Osteoblast (primary cell): ENCODE data around the gene ASTN2. TPM values are rescaled to one million over a fixed set of nuclear protein-coding genes. Genes with fewer than 3 reads are reported as not detected.
"Not testable (repeated sequence)": the region's sequence is repeated elsewhere in the genome, so short reads cannot be mapped to it uniquely, and the experiment has no call there.

ENCODE experiments used
- DNase-seq: peaks from one replicate; pipeline ENCODE4 v3.0.0; 2011; ENCODE audit warnings: low spot score, mixed read lengths; ENCODE audit not compliant: insufficient read length; ENCODE audit errors: missing footprints
- H2AFZ ChIP-seq: 2 replicates; pipeline ENCODE4 v1.6.0; 2011; ENCODE audit warnings: mild to moderate bottlenecking, low read length
- H3K27ac ChIP-seq: 2 replicates; pipeline ENCODE4 v1.5.1; 2011; ENCODE audit warnings: mild to moderate bottlenecking, low read depth, low read length, moderate library complexity
- H3K27me3 ChIP-seq: 2 replicates; pipeline ENCODE4 v1.6.0; 2012; ENCODE audit warnings: mild to moderate bottlenecking, control low read depth, inconsistent platforms, low read length, moderate library complexity; ENCODE audit not compliant: insufficient read depth
- H3K36me3 ChIP-seq: 2 replicates; pipeline ENCODE4 v1.5.1; 2011; ENCODE audit warnings: mild to moderate bottlenecking, low read length, control low read depth, moderate library complexity; ENCODE audit not compliant: insufficient read depth
- H3K4me1 ChIP-seq: 2 replicates; pipeline ENCODE4 v1.5.1; 2011; ENCODE audit warnings: mild to moderate bottlenecking, low read length, control low read depth, moderate library complexity; ENCODE audit not compliant: insufficient read depth
- H3K4me2 ChIP-seq: 2 replicates; pipeline ENCODE4 v1.6.0; 2011; ENCODE audit warnings: mild to moderate bottlenecking, low read length; ENCODE audit not compliant: insufficient read depth
- H3K4me3 ChIP-seq: fragments of 200-600 bp; sonication (generic); 3 replicates; pipeline ENCODE4 v1.5.1; 2012; ENCODE audit warnings: mild to moderate bottlenecking, low read length, inconsistent platforms; ENCODE audit not compliant: insufficient read depth
- H3K79me2 ChIP-seq: 2 replicates; pipeline ENCODE4 v1.6.0; 2012; ENCODE audit warnings: mild to moderate bottlenecking, low read length, control low read depth, inconsistent platforms; ENCODE audit not compliant: insufficient read depth
- H3K9me3 ChIP-seq: 2 replicates; pipeline ENCODE4 v1.5.1; 2011; ENCODE audit warnings: low read depth, low read length, control low read depth
- H4K20me1 ChIP-seq: 2 replicates; pipeline ENCODE4 v1.6.0; 2012; ENCODE audit warnings: mild to moderate bottlenecking, low read length, control low read depth; ENCODE audit not compliant: insufficient read depth
- CTCF ChIP-seq: IDR thresholded peaks from 2 replicates; pipeline ENCODE4 v1.5.1; 2011; ENCODE audit warnings: mild to moderate bottlenecking, low read depth, low read length, moderate library complexity; ENCODE audit errors: extremely low read depth
- total RNA-seq: library from RNA; depleted of rRNA; stranded (reverse); fragments of >200 nt; gene quantifications from 2 replicates; pipeline ENCODE4 v1.2.3, GENCODE V29; 2012

The ASTN2 gene
- total RNA-seq, 1 donor: 4.7 TPM

GRCh38 chr9:116844621-116845020 lies 570.2 kb downstream of the ASTN2 start:
- Histone ChIP-seq H3K27me3 (no peaks in the 10 kb centered on the region), H4K20me1 (no peaks in the 10 kb centered on the region), H3K36me3 (no peaks in the 10 kb centered on the region), H3K79me2 (no peaks in the 10 kb centered on the region), H3K4me2 (no peak overlapping the region), H3K9me3 (no peaks in the 10 kb centered on the region), H3K4me3 (no peak overlapping the region), H2AFZ (no peak overlapping the region), H3K4me1 (no peaks in the 10 kb centered on the region), H3K27ac (no peak overlapping the region)
- DNase-seq: no peak
- TF ChIP-seq CTCF: no peak

- Histone ChIP-seq H2AFZ (no peak overlapping the region), H3K36me3 (no peaks in the 10 kb centered on the region), H3K27ac (no peak overlapping the region), H3K27me3 (no peaks in the 10 kb centered on the region), H4K20me1 (no peaks in the 10 kb centered on the region), H3K79me2 (no peaks in the 10 kb centered on the region), H3K4me2 (no peak overlapping the region), H3K9me3 (no peaks in the 10 kb centered on the region), H3K4me3 (no peak overlapping the region), H3K4me1 (no peaks in the 10 kb centered on the region)
- TF ChIP-seq CTCF: no peak
- DNase-seq: no peak
Observed at GRCh38 chr9:116843863-116844620, 570.8 kb downstream of the ASTN2 start.

GRCh38 chr9:116842658-116843057 lies 572.2 kb downstream of the ASTN2 start:
- Histone ChIP-seq H2AFZ (no peak overlapping the region), H3K27ac (no peak overlapping the region), H3K36me3 (no peaks in the 10 kb centered on the region), H3K27me3 (no peaks in the 10 kb centered on the region), H3K79me2 (no peaks in the 10 kb centered on the region), H3K4me3 (no peak overlapping the region), H3K4me2 (no peak overlapping the region), H4K20me1 (no peaks in the 10 kb centered on the region), H3K9me3 (no peaks in the 10 kb centered on the region), H3K4me1 (no peaks in the 10 kb centered on the region)
- TF ChIP-seq CTCF: no peak
- DNase-seq: no peak

GRCh38 chr9:116838468-116838867 lies 576.4 kb downstream of the ASTN2 start:
- H3K4me2 ChIP-seq, DNase-seq, H3K9me3 ChIP-seq, H3K4me1 ChIP-seq, H3K4me3 ChIP-seq, H2AFZ ChIP-seq, H3K27ac ChIP-seq, H3K79me2 ChIP-seq, H3K27me3 ChIP-seq, H3K36me3 ChIP-seq, H4K20me1 ChIP-seq: not testable (repeated sequence)
